ENCODE results near the gene MFSD12.

DNA sequence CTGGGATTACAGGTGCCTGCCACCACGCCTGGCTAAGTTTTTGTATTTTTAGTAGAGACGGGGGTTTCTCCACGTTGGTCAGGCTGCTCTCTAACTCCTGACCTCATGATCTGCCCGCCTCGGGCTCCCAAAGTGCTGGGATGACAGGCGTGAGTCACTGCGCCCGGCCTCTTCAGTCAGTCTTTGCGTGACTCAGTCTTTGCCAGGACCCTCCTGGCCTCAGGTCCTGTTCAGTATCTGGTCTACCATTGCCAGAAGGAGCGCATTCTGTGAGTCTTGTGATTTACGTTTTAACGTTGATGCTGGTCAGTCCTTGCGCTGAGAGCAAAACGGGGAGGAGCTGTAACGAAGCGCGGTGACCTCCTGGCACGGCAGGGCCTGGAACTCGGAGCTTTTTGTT is 7.8 kb upstream of the MFSD12 start:
- TF ChIP-seq, protein P1, sequence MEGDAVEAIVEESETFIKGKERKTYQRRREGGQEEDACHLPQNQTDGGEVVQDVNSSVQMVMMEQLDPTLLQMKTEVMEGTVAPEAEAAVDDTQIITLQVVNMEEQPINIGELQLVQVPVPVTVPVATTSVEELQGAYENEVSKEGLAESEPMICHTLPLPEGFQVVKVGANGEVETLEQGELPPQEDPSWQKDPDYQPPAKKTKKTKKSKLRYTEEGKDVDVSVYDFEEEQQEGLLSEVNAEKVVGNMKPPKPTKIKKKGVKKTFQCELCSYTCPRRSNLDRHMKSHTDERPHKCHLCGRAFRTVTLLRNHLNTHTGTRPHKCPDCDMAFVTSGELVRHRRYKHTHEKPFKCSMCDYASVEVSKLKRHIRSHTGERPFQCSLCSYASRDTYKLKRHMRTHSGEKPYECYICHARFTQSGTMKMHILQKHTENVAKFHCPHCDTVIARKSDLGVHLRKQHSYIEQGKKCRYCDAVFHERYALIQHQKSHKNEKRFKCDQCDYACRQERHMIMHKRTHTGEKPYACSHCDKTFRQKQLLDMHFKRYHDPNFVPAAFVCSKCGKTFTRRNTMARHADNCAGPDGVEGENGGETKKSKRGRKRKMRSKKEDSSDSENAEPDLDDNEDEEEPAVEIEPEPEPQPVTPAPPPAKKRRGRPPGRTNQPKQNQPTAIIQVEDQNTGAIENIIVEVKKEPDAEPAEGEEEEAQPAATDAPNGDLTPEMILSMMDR (IDR thresholded peaks at IDR 0.05; ENCODE audit: poor library complexity), result no peak
- TF ChIP-seq EZH2 (IDR thresholded peaks at IDR 0.05; ENCODE audit: borderline replicate concordance) (no peak), EZH2phosphoT487 (IDR thresholded peaks at IDR 0.05; ENCODE audit: low read depth, severe bottlenecking, unreplicated experiment) (no peak)
